WTC11 (cell line): Measurements from ENCODE around the gene HIF3A. TPM values are rescaled to one million over a fixed set of nuclear protein-coding genes. Genes with fewer than 3 reads are reported as not detected.

Source experiments
- ATAC-seq: fragments of 200-7000 bp; cut with Tn5 transposase; 2 replicates; pipeline ENCODE4 v1.10.0; 2021; ENCODE audit warnings: mild to moderate bottlenecking, moderate library complexity
- CTCF ChIA-PET: fragments of 300-600 bp; sonication (Branson Sonifier 250); formaldehyde crosslinking; loops from one replicate; lab custom pipeline; 2021; ENCODE audit warnings: antibody characterized with exemption; lab: Charles Lee
- POLR2A ChIA-PET: fragments of 350-600 bp; sonication (Branson Sonifier 250); formaldehyde crosslinking; loops from one replicate; lab custom pipeline; 2021; ENCODE audit warnings: antibody characterized with exemption; lab: Charles Lee
- DNase-seq: peaks from one replicate; pipeline ENCODE4 v3.0.0; 2021; ENCODE audit warnings: low spot score
- H3K27ac Mint-ChIP-seq: 2 replicates; pipeline ENCODE4 v1.8.0; 2021; ENCODE audit warnings: mixed read lengths
- H3K27me3 Mint-ChIP-seq: 2 replicates; pipeline ENCODE4 v1.8.0; 2021; ENCODE audit warnings: low read depth, mild to moderate bottlenecking, moderate library complexity, mixed read lengths
- H3K36me3 Mint-ChIP-seq: 2 replicates; pipeline ENCODE4 v1.8.0; 2021; ENCODE audit warnings: mixed read lengths
- H3K4me1 Mint-ChIP-seq: 2 replicates; pipeline ENCODE4 v1.8.0; 2022; ENCODE audit warnings: mixed read lengths
- H3K4me3 Mint-ChIP-seq: 2 replicates; pipeline ENCODE4 v1.8.0; 2021; ENCODE audit warnings: mild to moderate bottlenecking, moderate library complexity, mixed read lengths
- H3K9me3 Mint-ChIP-seq: 2 replicates; pipeline ENCODE4 v1.8.0; 2021; ENCODE audit warnings: mixed read lengths
- FOXJ3 ChIP-seq: sonication (generic); formaldehyde crosslinking; IDR thresholded peaks from 2 replicates; pipeline ENCODE4 v1.9.0; 2021; ENCODE audit warnings: missing genetic modification reagents, mild to moderate bottlenecking, borderline replicate concordance
- FOXP1 ChIP-seq: sonication (generic); formaldehyde crosslinking; IDR thresholded peaks from 2 replicates; pipeline ENCODE4 v1.8.0; 2022; ENCODE audit warnings: missing genetic modification reagents, mild to moderate bottlenecking, moderate library complexity, borderline replicate concordance
- JUN ChIP-seq: sonication (generic); formaldehyde crosslinking; IDR thresholded peaks from 2 replicates; pipeline ENCODE4 v1.8.0; 2023; ENCODE audit warnings: mild to moderate bottlenecking, missing genetic modification reagents
- MYBL2 ChIP-seq: sonication (generic); formaldehyde crosslinking; IDR thresholded peaks from 2 replicates; pipeline ENCODE4 v1.8.1; 2023; ENCODE audit warnings: mild to moderate bottlenecking, moderate library complexity, missing genetic modification reagents
- NFATC4 ChIP-seq: fragments of 250-450 bp; sonication (Bioruptor Pico); IDR thresholded peaks from 2 replicates; pipeline ENCODE4 v1.9.0; 2021; ENCODE audit warnings: mild to moderate bottlenecking
- RORB ChIP-seq: fragments of 250-450 bp; sonication (Bioruptor Pico); IDR thresholded peaks from 2 replicates; pipeline ENCODE4 v1.9.0; 2021; ENCODE audit warnings: mild to moderate bottlenecking
- SMAD4 ChIP-seq: sonication (generic); formaldehyde crosslinking; IDR thresholded peaks from 2 replicates; pipeline ENCODE4 v1.8.0; 2022; ENCODE audit warnings: mild to moderate bottlenecking, missing genetic modification reagents
- TCF7 ChIP-seq: sonication (generic); formaldehyde crosslinking; IDR thresholded peaks from 2 replicates; pipeline ENCODE4 v1.8.0; 2022; ENCODE audit warnings: mild to moderate bottlenecking, low read depth, missing genetic modification reagents, moderate library complexity
- ZNF121 ChIP-seq: sonication (generic); formaldehyde crosslinking; IDR thresholded peaks from 2 replicates; pipeline ENCODE4 v1.8.0; 2023; ENCODE audit warnings: missing genetic modification reagents
- ZNF138 ChIP-seq: sonication (generic); formaldehyde crosslinking; conservative IDR thresholded peaks from 2 replicates; pipeline ENCODE4 v1.8.1; 2022; ENCODE audit warnings: mild to moderate bottlenecking, moderate library complexity, missing genetic modification reagents
- ZNF263 ChIP-seq: sonication (generic); formaldehyde crosslinking; IDR thresholded peaks from 2 replicates; pipeline ENCODE4 v1.8.1; 2022; ENCODE audit warnings: low read depth, mild to moderate bottlenecking, moderate library complexity, missing genetic modification reagents
- ZNF396 ChIP-seq: fragments of 250-450 bp; sonication (Bioruptor Pico); IDR thresholded peaks from 2 replicates; pipeline ENCODE4 v1.8.0; 2021; ENCODE audit warnings: mild to moderate bottlenecking, moderate library complexity, borderline replicate concordance
- total RNA-seq: library from RNA; stranded (reverse); gene quantifications from 3 replicates; pipeline ENCODE4 v1.2.3, GENCODE V29; 2021
- TF ChIP-seq, protein P1 (sequence below): fragments of 200-600 bp; IDR thresholded peaks from 2 replicates; pipeline ENCODE4 v1.8.0; 2022; ENCODE audit warnings: antibody characterized with exemption
- TF ChIP-seq, protein P2 (sequence below): fragments of 250-450 bp; sonication (Bioruptor Pico); IDR thresholded peaks from 2 replicates; pipeline ENCODE4 v1.9.0; 2021; ENCODE audit warnings: mild to moderate bottlenecking
- TF ChIP-seq, protein P3 (sequence below): fragments of 250-450 bp; sonication (Bioruptor Pico); IDR thresholded peaks from 2 replicates; pipeline ENCODE4 v1.9.0; 2021; ENCODE audit warnings: moderate library complexity, mild to moderate bottlenecking, inconsistent platforms, borderline replicate concordance
- TF ChIP-seq, protein P4 (sequence below): sonication (generic); formaldehyde crosslinking; IDR thresholded peaks from 2 replicates; pipeline ENCODE4 v1.8.1; 2023; ENCODE audit warnings: mild to moderate bottlenecking, moderate library complexity, missing genetic modification reagents
- TF ChIP-seq, protein P5 (sequence below): sonication (generic); formaldehyde crosslinking; IDR thresholded peaks from 2 replicates; pipeline ENCODE4 v1.8.0; 2022; ENCODE audit warnings: missing genetic modification reagents
- TF ChIP-seq, protein P6 (sequence below): sonication (generic); formaldehyde crosslinking; IDR thresholded peaks from 2 replicates; pipeline ENCODE4 v1.8.0; 2023; ENCODE audit warnings: mild to moderate bottlenecking, missing genetic modification reagents
- TF ChIP-seq, protein P7 (sequence below): sonication (generic); formaldehyde crosslinking; IDR thresholded peaks from 2 replicates; pipeline ENCODE4 v1.8.0; 2022; ENCODE audit warnings: mild to moderate bottlenecking, missing genetic modification reagents
- TF ChIP-seq, protein P8 (sequence below): sonication (generic); formaldehyde crosslinking; IDR thresholded peaks from 2 replicates; pipeline ENCODE4 v1.8.1; 2022; ENCODE audit warnings: low read depth, mild to moderate bottlenecking, moderate library complexity, missing genetic modification reagents, borderline replicate concordance

Gene HIF3A
- total RNA-seq, 1 experiment from 2014 or later, result 31.8 TPM

DNA sequence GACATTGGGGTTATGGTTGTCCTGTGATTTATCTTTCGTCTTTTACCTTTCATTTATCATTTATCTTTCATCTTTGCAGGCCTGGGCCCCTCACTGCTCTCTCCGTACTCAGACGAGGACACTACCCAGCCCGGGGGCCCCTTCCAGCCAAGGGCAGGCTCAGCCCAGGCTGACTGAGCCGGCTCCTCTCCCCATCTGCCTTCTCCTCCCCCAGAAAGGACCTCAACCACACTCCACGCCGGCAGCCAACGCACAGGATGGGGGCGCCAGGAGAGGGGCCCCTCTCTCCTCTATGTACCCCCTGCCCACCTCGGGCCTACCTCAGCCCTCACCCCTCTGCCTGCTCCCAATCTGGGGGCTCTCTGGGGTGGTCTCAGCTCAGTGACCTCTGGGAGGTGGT is 42.6 kb downstream of the HIF3A start:
- no peaks in the 10 kb centered on the region for H3K9me3 Mint-ChIP-seq
- TF ChIP-seq, protein P1, sequence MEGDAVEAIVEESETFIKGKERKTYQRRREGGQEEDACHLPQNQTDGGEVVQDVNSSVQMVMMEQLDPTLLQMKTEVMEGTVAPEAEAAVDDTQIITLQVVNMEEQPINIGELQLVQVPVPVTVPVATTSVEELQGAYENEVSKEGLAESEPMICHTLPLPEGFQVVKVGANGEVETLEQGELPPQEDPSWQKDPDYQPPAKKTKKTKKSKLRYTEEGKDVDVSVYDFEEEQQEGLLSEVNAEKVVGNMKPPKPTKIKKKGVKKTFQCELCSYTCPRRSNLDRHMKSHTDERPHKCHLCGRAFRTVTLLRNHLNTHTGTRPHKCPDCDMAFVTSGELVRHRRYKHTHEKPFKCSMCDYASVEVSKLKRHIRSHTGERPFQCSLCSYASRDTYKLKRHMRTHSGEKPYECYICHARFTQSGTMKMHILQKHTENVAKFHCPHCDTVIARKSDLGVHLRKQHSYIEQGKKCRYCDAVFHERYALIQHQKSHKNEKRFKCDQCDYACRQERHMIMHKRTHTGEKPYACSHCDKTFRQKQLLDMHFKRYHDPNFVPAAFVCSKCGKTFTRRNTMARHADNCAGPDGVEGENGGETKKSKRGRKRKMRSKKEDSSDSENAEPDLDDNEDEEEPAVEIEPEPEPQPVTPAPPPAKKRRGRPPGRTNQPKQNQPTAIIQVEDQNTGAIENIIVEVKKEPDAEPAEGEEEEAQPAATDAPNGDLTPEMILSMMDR, result no peak
- TF ChIP-seq, protein P2, sequence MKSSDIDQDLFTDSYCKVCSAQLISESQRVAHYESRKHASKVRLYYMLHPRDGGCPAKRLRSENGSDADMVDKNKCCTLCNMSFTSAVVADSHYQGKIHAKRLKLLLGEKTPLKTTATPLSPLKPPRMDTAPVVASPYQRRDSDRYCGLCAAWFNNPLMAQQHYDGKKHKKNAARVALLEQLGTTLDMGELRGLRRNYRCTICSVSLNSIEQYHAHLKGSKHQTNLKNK (CRISPR knock-in tag), result no peak
- TF ChIP-seq ZNF263 (CRISPR knock-in tag), result no peak
- no peak for TF ChIP-seq ZNF121
- TF ChIP-seq, protein P3, sequence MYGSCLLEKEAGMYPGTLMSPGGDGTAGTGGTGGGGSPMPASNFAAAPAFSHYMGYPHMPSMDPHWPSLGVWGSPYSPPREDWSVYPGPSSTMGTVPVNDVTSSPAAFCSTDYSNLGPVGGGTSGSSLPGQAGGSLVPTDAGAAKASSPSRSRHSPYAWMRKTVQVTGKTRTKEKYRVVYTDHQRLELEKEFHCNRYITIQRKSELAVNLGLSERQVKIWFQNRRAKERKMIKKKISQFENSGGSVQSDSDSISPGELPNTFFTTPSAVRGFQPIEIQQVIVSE (CRISPR knock-in tag), result no peak
- TF ChIP-seq, protein P4, sequence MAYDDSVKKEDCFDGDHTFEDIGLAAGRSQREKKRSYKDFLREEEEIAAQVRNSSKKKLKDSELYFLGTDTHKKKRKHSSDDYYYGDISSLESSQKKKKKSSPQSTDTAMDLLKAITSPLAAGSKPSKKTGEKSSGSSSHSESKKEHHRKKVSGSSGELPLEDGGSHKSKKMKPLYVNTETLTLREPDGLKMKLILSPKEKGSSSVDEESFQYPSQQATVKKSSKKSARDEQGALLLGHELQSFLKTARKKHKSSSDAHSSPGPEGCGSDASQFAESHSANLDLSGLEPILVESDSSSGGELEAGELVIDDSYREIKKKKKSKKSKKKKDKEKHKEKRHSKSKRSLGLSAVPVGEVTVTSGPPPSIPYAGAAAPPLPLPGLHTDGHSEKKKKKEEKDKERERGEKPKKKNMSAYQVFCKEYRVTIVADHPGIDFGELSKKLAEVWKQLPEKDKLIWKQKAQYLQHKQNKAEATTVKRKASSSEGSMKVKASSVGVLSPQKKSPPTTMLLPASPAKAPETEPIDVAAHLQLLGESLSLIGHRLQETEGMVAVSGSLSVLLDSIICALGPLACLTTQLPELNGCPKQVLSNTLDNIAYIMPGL (CRISPR knock-in tag), result no peak
- TF ChIP-seq ZNF396 (CRISPR knock-in tag), result no peak
- TF ChIP-seq RORB (CRISPR knock-in tag), result no peak
- TF ChIP-seq MYBL2 (CRISPR knock-in tag), result no peak
- TF ChIP-seq, protein P5, sequence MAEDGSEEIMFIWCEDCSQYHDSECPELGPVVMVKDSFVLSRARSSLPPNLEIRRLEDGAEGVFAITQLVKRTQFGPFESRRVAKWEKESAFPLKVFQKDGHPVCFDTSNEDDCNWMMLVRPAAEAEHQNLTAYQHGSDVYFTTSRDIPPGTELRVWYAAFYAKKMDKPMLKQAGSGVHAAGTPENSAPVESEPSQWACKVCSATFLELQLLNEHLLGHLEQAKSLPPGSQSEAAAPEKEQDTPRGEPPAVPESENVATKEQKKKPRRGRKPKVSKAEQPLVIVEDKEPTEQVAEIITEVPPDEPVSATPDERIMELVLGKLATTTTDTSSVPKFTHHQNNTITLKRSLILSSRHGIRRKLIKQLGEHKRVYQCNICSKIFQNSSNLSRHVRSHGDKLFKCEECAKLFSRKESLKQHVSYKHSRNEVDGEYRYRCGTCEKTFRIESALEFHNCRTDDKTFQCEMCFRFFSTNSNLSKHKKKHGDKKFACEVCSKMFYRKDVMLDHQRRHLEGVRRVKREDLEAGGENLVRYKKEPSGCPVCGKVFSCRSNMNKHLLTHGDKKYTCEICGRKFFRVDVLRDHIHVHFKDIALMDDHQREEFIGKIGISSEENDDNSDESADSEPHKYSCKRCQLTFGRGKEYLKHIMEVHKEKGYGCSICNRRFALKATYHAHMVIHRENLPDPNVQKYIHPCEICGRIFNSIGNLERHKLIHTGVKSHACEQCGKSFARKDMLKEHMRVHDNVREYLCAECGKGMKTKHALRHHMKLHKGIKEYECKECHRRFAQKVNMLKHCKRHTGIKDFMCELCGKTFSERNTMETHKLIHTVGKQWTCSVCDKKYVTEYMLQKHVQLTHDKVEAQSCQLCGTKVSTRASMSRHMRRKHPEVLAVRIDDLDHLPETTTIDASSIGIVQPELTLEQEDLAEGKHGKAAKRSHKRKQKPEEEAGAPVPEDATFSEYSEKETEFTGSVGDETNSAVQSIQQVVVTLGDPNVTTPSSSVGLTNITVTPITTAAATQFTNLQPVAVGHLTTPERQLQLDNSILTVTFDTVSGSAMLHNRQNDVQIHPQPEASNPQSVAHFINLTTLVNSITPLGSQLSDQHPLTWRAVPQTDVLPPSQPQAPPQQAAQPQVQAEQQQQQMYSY (CRISPR knock-in tag), result no peak
- no peak for TF ChIP-seq TCF7
- TF ChIP-seq, protein P6, sequence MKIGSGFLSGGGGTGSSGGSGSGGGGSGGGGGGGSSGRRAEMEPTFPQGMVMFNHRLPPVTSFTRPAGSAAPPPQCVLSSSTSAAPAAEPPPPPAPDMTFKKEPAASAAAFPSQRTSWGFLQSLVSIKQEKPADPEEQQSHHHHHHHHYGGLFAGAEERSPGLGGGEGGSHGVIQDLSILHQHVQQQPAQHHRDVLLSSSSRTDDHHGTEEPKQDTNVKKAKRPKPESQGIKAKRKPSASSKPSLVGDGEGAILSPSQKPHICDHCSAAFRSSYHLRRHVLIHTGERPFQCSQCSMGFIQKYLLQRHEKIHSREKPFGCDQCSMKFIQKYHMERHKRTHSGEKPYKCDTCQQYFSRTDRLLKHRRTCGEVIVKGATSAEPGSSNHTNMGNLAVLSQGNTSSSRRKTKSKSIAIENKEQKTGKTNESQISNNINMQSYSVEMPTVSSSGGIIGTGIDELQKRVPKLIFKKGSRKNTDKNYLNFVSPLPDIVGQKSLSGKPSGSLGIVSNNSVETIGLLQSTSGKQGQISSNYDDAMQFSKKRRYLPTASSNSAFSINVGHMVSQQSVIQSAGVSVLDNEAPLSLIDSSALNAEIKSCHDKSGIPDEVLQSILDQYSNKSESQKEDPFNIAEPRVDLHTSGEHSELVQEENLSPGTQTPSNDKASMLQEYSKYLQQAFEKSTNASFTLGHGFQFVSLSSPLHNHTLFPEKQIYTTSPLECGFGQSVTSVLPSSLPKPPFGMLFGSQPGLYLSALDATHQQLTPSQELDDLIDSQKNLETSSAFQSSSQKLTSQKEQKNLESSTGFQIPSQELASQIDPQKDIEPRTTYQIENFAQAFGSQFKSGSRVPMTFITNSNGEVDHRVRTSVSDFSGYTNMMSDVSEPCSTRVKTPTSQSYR, result no peak
- TF ChIP-seq ZNF138 (CRISPR knock-in tag), result no peak
- TF ChIP-seq, protein P7, sequence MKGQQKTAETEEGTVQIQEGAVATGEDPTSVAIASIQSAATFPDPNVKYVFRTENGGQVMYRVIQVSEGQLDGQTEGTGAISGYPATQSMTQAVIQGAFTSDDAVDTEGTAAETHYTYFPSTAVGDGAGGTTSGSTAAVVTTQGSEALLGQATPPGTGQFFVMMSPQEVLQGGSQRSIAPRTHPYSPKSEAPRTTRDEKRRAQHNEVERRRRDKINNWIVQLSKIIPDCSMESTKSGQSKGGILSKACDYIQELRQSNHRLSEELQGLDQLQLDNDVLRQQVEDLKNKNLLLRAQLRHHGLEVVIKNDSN (CRISPR knock-in tag), result no peak
- TF ChIP-seq FOXP1 (CRISPR knock-in tag), result no peak
- no peak for TF ChIP-seq JUN (CRISPR knock-in tag)
- TF ChIP-seq FOXJ3 (CRISPR knock-in tag), result no peak
- TF ChIP-seq, protein P8, sequence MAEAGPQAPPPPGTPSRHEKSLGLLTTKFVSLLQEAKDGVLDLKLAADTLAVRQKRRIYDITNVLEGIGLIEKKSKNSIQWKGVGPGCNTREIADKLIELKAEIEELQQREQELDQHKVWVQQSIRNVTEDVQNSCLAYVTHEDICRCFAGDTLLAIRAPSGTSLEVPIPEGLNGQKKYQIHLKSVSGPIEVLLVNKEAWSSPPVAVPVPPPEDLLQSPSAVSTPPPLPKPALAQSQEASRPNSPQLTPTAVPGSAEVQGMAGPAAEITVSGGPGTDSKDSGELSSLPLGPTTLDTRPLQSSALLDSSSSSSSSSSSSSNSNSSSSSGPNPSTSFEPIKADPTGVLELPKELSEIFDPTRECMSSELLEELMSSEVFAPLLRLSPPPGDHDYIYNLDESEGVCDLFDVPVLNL (CRISPR knock-in tag), result no peak
- no peak for TF ChIP-seq NFATC4 (CRISPR knock-in tag)
- TF ChIP-seq SMAD4, result no peak
- TF ChIP-seq, all 79 proteins: peak for 0
- no peak for DNase-seq
- Mint-ChIP-seq H3K4me3 (no peak overlapping the region), H3K4me1 (0 out of 2 replicates have a peak, but pooled peaks cover 2% of the 10 kb centered on the region), H3K27me3 (no peaks in the 10 kb centered on the region; the same call in 1 of the 2 replicates), H3K36me3 (peaks cover 4% of the 10 kb centered on the region), H3K27ac (no peak overlapping the region)
- POLR2A ChIA-PET, result no interaction called here
- ATAC-seq, result no peak; the same call in 1 of the 2 replicates
- CTCF ChIA-PET, result interaction anchor here (2.3 kb wide), 1 partner anchor 7 kb away, joined by 6 read pairs; the partner anchor contains the start of gene PPP5C
